HFFc6 (cell line): ENCODE results near the gene TMEM52B. TPM values are rescaled to one million over a fixed set of nuclear protein-coding genes. Genes with fewer than 3 reads are reported as not detected.

Experiments
- DNase-seq: peaks from one replicate; pipeline ENCODE4 v3.0.0-alpha.2; 2018
- H3K27ac Mint-ChIP-seq: 2 replicates; pipeline ENCODE4 v1.8.0; 2020; ENCODE audit warnings: mild to moderate bottlenecking, mixed read lengths
- H3K27me3 Mint-ChIP-seq: 2 replicates; pipeline ENCODE4 v1.8.0; 2021; ENCODE audit warnings: mild to moderate bottlenecking, moderate library complexity, mixed read lengths; ENCODE audit not compliant: insufficient read depth
- H3K36me3 Mint-ChIP-seq: 2 replicates; pipeline ENCODE4 v1.8.0; 2021; ENCODE audit warnings: low read depth, mixed read lengths
- H3K4me1 Mint-ChIP-seq: 2 replicates; pipeline ENCODE4 v1.8.0; 2020; ENCODE audit warnings: low read depth, mixed read lengths
- H3K4me3 Mint-ChIP-seq: 2 replicates; pipeline ENCODE4 v1.8.0; 2020; ENCODE audit warnings: mild to moderate bottlenecking, moderate library complexity, mixed read lengths
- H3K9me3 Mint-ChIP-seq: 2 replicates; pipeline ENCODE4 v1.8.0; 2020; ENCODE audit warnings: mild to moderate bottlenecking, mixed read lengths
- CTCF ChIP-seq: fragments of 200-600 bp; sonication (generic); IDR thresholded peaks from 2 replicates; pipeline ENCODE4 v1.5.0; 2021; ENCODE audit warnings: antibody characterized with exemption, mild to moderate bottlenecking
- total RNA-seq, 6 experiments: library from RNA; stranded (reverse); fragmentation: NEBNext Ultra II Directional; extraction: Animal tissue kit (Norgen Biotek cat#: 25700); gene quantifications; 2 replicates in 1 of 6; 3 replicates in 5 of 6; pipeline ENCODE4 v1.2.3, GENCODE V29; 2021

The TMEM52B gene
- total RNA-seq, 6 experiments from 2014 or later = 0.74 to 2.3 (median 1.1) TPM

- DNase-seq = peak; percentile 63
- TF ChIP-seq CTCF = peak; percentile 94
- Mint-ChIP-seq H3K4me3 (peak overlapping the region; percentile 80), H3K36me3 (peaks cover 9% of the 10 kb centered on the region; the same call in 1 of the 2 replicates), H3K27me3 (no peaks in the 10 kb centered on the region; the same call in 1 of the 2 replicates), H3K4me1 (peaks cover 36% of the 10 kb centered on the region), H3K9me3 (peaks cover 5% of the 10 kb centered on the region; the same call in 1 of the 2 replicates), H3K27ac (peak overlapping the region; percentile 80)
Observed at GRCh38 chr12:10153271-10154144, 25.3 kb upstream of the TMEM52B start.

GRCh38 chr12:10154145-10154496 is 24.7 kb upstream of the TMEM52B start:
- Mint-ChIP-seq H3K4me1 (peaks cover 42% of the 10 kb centered on the region), H3K27ac (peak overlapping the region; percentile 80), H3K9me3 (peaks cover 5% of the 10 kb centered on the region; the same call in 1 of the 2 replicates), H3K36me3 (peaks cover 9% of the 10 kb centered on the region; the same call in 1 of the 2 replicates), H3K4me3 (peak overlapping the region; percentile 80), H3K27me3 (no peaks in the 10 kb centered on the region)
- no peak for TF ChIP-seq CTCF
- no peak for DNase-seq

- H3K27ac Mint-ChIP-seq = no peak overlapping the region
Observed at GRCh38 chr12:10155966-10156365, 22.9 kb upstream of the TMEM52B start.

GRCh38 chr12:10158406-10158805 is 20.4 kb upstream of the TMEM52B start:
- Mint-ChIP-seq H3K27me3 (no peaks in the 10 kb centered on the region; the same call in 1 of the 2 replicates), H3K9me3 (no peaks in the 10 kb centered on the region), H3K4me3 (no peak overlapping the region), H3K4me1 (peaks cover 34% of the 10 kb centered on the region), H3K27ac (no peak overlapping the region), H3K36me3 (peaks cover 5% of the 10 kb centered on the region; the same call in 1 of the 2 replicates)
- 0 out of 2 replicates have a peak, but pooled peaks have one; percentile 17 for TF ChIP-seq CTCF
- DNase-seq = no peak

More at GRCh38 chr12:10155966-10156365, 22.9 kb upstream of the TMEM52B start:
- Mint-ChIP-seq H3K4me1 (peaks cover 56% of the 10 kb centered on the region), H3K4me3 (no peak overlapping the region), H3K9me3 (peaks cover 5% of the 10 kb centered on the region; the same call in 1 of the 2 replicates), H3K36me3 (peaks cover 9% of the 10 kb centered on the region; the same call in 1 of the 2 replicates), H3K27me3 (no peaks in the 10 kb centered on the region; the same call in 1 of the 2 replicates)
- DNase-seq = no peak
- TF ChIP-seq CTCF = no peak

GRCh38 chr12:10159280-10159679 is 19.6 kb upstream of the TMEM52B start:
- H3K27me3 Mint-ChIP-seq = no peaks in the 10 kb centered on the region; the same call in 1 of the 2 replicates
- H3K4me1 Mint-ChIP-seq = peaks cover 26% of the 10 kb centered on the region
- peaks cover 5% of the 10 kb centered on the region; the same call in 1 of the 2 replicates for H3K36me3 Mint-ChIP-seq
- no peak for DNase-seq
- H3K9me3 Mint-ChIP-seq = no peaks in the 10 kb centered on the region
- no peak for TF ChIP-seq CTCF
- H3K27ac Mint-ChIP-seq = no peak overlapping the region; the same call in 1 of the 2 replicates
- no peak overlapping the region for H3K4me3 Mint-ChIP-seq
